ENCODE results near the gene COL15A1.

COL15A1 gene

DNA sequence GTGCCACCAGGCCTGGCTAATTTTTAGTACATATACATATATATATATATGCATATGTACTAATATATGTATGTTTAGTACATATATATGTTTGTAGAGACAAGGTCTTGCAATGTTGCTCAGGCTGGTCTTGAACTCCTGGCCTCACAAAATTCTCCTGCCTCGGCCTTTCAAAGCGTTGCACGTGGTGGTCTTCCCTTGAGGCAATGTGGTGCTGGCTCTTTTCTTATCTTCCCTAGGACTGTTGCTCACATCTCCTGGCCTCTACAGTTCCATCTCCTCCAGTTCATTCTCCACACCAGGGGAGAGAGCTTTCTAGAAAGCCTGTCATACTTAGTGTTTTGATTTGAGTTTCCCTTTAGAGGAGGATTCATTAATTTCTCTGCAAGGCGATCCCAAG, 132.3 kb downstream of the COL15A1 start:
- H3K9me2 ChIP-seq (replicated peaks; ENCODE audit: control insufficient read depth, low read length), result no peaks in the 10 kb centered on the region
- H3K27ac ChIP-seq (ENCODE audit: low read depth, low read length), result no peak overlapping the region
- peaks cover 9% of the 10 kb centered on the region for H3K4me1 ChIP-seq (ENCODE audit: control insufficient read depth, low read length)
- H3K27me3 ChIP-seq (ENCODE audit: control insufficient read depth, low read length), result no peaks in the 10 kb centered on the region
- TF ChIP-seq EZH2phosphoT487 (IDR thresholded peaks at IDR 0.05; ENCODE audit: borderline replicate concordance, low read length) (no peak), CTCF (IDR thresholded peaks at IDR 0.05; ENCODE audit: low read depth, low read length, poor library complexity, severe bottlenecking) (no peak)
- H3F3A ChIP-seq (ENCODE audit: control insufficient read depth, insufficient read depth), result no peaks in the 10 kb centered on the region
- H3K36me3 ChIP-seq (ENCODE audit: control insufficient read depth, low read length), result no peaks in the 10 kb centered on the region
- no peaks in the 10 kb centered on the region for H3K79me2 ChIP-seq (ENCODE audit: control insufficient read depth, low read length)
- no peak overlapping the region for H3K4me2 ChIP-seq (ENCODE audit: low read length)
- H4K20me1 ChIP-seq (ENCODE audit: control insufficient read depth, insufficient read depth, low read depth, low read length), result no peaks in the 10 kb centered on the region
- H3K9me3 ChIP-seq (ENCODE audit: control insufficient read depth, insufficient read depth, low read length), result no peaks in the 10 kb centered on the region
- no peak overlapping the region for H3K4me3 ChIP-seq (ENCODE audit: low read length)

DNA sequence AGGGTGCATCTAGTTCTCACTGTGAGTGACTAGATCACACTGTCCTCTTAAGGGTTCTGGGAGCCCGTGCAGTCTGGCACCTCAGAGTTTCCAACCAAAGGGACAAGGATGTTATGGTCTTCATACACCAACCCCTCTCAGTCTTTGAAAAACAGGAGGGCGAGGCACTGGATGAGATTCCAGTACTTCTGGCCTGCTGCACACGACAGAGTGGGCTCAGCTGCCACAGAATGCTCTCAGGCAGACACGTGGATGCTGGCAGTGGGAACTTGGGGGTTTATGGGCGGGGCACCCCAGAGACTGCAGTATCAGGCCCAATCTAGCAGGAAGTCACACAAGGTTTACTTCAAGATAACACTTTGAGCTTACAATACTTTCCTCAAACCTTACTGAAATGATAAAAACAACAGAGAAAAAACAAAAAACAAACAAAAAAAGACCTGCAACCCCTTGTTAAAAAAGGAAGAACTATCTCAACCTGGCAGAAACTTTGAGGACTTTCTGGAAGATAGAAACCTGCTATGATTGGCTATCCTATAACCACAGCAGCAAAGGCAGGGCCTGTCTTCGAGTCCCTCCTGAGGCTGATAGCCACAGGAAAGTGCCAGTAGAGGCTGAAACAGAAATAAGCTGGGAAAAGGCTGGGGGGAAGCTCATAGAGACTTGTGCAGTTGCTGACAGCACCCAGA, 132.9 kb downstream of the COL15A1 start:
- Histone ChIP-seq H3K27ac (ENCODE audit: low read depth, low read length) (no peak overlapping the region), H4K20me1 (ENCODE audit: control insufficient read depth, insufficient read depth, low read depth, low read length) (no peaks in the 10 kb centered on the region), H3K4me3 (ENCODE audit: low read length) (no peak overlapping the region), H3K9me2 (replicated peaks; ENCODE audit: control insufficient read depth, low read length) (no peaks in the 10 kb centered on the region), H3K9me3 (ENCODE audit: control insufficient read depth, insufficient read depth, low read length) (no peaks in the 10 kb centered on the region), H3K4me1 (ENCODE audit: control insufficient read depth, low read length) (peaks cover 9% of the 10 kb centered on the region), H3K36me3 (ENCODE audit: control insufficient read depth, low read length) (no peaks in the 10 kb centered on the region), H3K27me3 (ENCODE audit: control insufficient read depth, low read length) (no peaks in the 10 kb centered on the region), H3K4me2 (ENCODE audit: low read length) (no peak overlapping the region), H3F3A (ENCODE audit: control insufficient read depth, insufficient read depth) (no peaks in the 10 kb centered on the region), H3K79me2 (ENCODE audit: control insufficient read depth, low read length) (no peaks in the 10 kb centered on the region)
- TF ChIP-seq CTCF (IDR thresholded peaks at IDR 0.05; ENCODE audit: low read depth, low read length, poor library complexity, severe bottlenecking), result no peak
- no peak for TF ChIP-seq EZH2phosphoT487 (IDR thresholded peaks at IDR 0.05; ENCODE audit: borderline replicate concordance, low read length)

DNA sequence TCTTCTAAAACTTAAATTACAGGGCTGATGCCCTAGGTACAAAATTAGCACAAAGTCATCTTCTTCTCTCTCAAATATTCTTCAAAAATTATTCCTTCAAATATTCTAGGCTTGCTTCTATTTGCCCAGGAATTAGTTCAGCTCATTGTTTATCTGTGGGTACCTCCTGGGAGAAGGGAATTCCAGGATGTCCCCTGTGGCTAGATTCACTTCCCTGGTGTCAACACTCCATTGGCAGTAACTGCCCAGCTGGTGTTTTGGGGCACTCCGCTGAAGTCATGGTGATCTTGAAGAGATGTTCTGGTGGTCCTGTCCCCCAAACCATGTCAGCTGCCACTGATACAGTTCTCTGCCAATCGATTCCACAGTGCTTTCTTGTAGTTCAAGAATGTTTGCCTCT, 135.0 kb downstream of the COL15A1 start:
- Histone ChIP-seq H3K9me2 (replicated peaks; ENCODE audit: control insufficient read depth, low read length) (no peaks in the 10 kb centered on the region), H3K27me3 (ENCODE audit: control insufficient read depth, low read length) (no peaks in the 10 kb centered on the region), H4K20me1 (ENCODE audit: control insufficient read depth, insufficient read depth, low read depth, low read length) (no peaks in the 10 kb centered on the region), H3K36me3 (ENCODE audit: control insufficient read depth, low read length) (no peaks in the 10 kb centered on the region), H3K9me3 (ENCODE audit: control insufficient read depth, insufficient read depth, low read length) (no peaks in the 10 kb centered on the region), H3K4me1 (ENCODE audit: control insufficient read depth, low read length) (peaks cover 9% of the 10 kb centered on the region), H3F3A (ENCODE audit: control insufficient read depth, insufficient read depth) (no peaks in the 10 kb centered on the region), H3K79me2 (ENCODE audit: control insufficient read depth, low read length) (no peaks in the 10 kb centered on the region), H3K4me2 (ENCODE audit: low read length) (no peak overlapping the region), H3K4me3 (ENCODE audit: low read length) (no peak overlapping the region), H3K27ac (ENCODE audit: low read depth, low read length) (no peak overlapping the region)
- no peak for TF ChIP-seq CTCF (IDR thresholded peaks at IDR 0.05; ENCODE audit: low read depth, low read length, poor library complexity, severe bottlenecking)
- no peak for TF ChIP-seq EZH2phosphoT487 (IDR thresholded peaks at IDR 0.05; ENCODE audit: borderline replicate concordance, low read length)
